Activated T-cell treated with anti-CD3 and anti-CD28 coated beads, Interleukin-2, amount 50 U/mL, for 24 hours (primary cell): ENCODE measurements around the gene GRIA2.

ENCODE experiments used
- DNase-seq: peaks from one replicate; pipeline ENCODE4 v3.0.0-alpha.2; 2020
- H3K27ac Mint-ChIP-seq: 2 replicates; pipeline ENCODE4 v1.8.0; 2020; ENCODE audit warnings: mild to moderate bottlenecking, mixed read lengths
- H3K27me3 Mint-ChIP-seq: 2 replicates; pipeline ENCODE4 v1.8.0; 2020; ENCODE audit warnings: mixed read lengths
- H3K36me3 Mint-ChIP-seq: 2 replicates; pipeline ENCODE4 v1.8.0; 2020; ENCODE audit warnings: low read depth, mixed read lengths
- H3K4me1 Mint-ChIP-seq: 2 replicates; pipeline ENCODE4 v1.8.0; 2020; ENCODE audit warnings: low read depth, mixed read lengths
- H3K4me3 Mint-ChIP-seq: 2 replicates; pipeline ENCODE4 v1.8.0; 2020; ENCODE audit warnings: mild to moderate bottlenecking, moderate library complexity, mixed read lengths
- H3K9me3 Mint-ChIP-seq: 2 replicates; pipeline ENCODE4 v1.8.0; 2020; ENCODE audit warnings: mixed read lengths

The GRIA2 gene

DNA sequence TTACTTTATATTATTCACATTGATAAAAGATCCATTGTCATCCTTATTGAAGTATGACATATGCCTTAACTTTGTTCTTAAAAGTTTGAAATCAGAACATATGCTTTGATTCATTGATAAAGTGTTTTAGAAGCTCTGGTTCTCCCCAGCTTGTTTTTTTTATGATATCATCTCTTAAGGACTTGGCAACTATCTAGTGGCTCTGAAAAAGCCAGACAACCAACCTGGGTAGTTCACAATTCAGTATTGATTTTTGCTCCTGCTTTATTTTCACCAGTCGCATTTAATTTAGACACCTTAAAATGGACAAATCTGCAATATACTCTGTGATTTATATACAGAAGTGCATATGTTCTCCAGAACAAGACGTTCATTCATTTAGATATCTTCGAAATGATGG lies 70.1 kb downstream of the GRIA2 start:
- H3K27ac Mint-ChIP-seq, result no peak overlapping the region
- H3K36me3 Mint-ChIP-seq, result no peaks in the 10 kb centered on the region
- H3K4me1 Mint-ChIP-seq, result no peaks in the 10 kb centered on the region
- H3K27me3 Mint-ChIP-seq, result no peaks in the 10 kb centered on the region
- DNase-seq, result no peak
- no peak overlapping the region for H3K4me3 Mint-ChIP-seq
- peaks cover 3% of the 10 kb centered on the region for H3K9me3 Mint-ChIP-seq

DNA sequence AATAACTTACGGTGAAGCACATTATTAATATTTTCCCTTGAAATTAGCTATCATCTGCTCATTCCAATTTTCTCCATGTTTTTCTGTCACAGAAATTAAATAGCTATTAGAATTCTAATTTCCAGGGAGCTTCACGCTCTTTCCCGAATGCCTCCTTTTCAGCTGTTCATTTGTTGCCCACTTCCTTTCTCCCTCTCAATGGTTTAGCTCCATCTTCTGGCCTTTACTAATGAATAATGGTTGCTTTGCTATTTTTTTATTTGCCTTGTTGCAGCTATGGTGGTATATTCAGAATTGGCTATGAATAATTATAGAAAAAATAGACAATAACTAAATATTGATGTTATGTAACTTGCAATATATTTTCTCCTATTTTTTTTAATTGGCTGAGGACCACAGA lies 70.5 kb downstream of the GRIA2 start:
- Mint-ChIP-seq H3K27me3 (no peaks in the 10 kb centered on the region), H3K27ac (no peak overlapping the region), H3K4me1 (no peaks in the 10 kb centered on the region), H3K36me3 (no peaks in the 10 kb centered on the region), H3K4me3 (no peak overlapping the region), H3K9me3 (peaks cover 3% of the 10 kb centered on the region)
- DNase-seq, result no peak

DNA sequence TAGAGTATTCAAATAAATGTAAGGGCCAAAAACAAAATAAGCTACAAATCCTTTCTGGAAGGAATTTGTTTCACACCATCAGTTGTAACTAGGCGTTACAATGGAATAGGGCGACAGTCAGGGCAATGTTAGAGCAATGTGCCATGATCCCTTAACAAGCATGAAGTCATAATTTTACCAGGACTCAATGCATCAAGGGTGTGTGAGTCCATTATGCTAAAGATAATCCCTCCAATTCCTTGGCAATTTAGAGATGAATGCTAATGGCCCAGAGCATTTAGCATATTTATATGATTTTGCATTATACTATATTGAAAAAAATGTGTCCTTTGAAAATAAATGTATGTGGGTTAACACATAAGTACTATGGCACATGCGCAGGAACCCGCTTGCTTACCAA lies 73.1 kb downstream of the GRIA2 start:
- Mint-ChIP-seq H3K4me3 (no peak overlapping the region), H3K9me3 (peaks cover under 1% of the 10 kb centered on the region), H3K36me3 (no peaks in the 10 kb centered on the region), H3K27me3 (no peaks in the 10 kb centered on the region), H3K27ac (no peak overlapping the region), H3K4me1 (no peaks in the 10 kb centered on the region)
- no peak for DNase-seq

DNA sequence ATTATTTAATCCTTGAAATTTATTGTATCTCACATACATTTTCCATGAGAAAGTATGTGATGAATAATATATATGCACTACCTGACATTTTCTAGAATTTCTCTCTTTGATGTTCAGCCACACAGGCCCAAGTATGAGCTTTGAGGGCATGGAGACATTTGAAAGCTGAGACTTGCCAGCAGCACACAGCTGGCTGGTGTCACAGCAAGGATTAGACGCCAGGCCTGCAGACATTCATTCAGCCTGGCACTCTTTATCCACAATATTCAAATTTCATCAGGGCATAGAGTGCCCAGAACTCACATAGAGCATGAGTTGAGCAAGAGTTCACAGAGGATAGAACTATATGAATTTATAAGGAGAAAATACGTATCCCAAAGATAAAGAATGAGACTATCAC lies 74.0 kb downstream of the GRIA2 start:
- Mint-ChIP-seq H3K4me1 (no peaks in the 10 kb centered on the region), H3K9me3 (peaks cover 4% of the 10 kb centered on the region), H3K4me3 (no peak overlapping the region), H3K27me3 (no peaks in the 10 kb centered on the region), H3K36me3 (no peaks in the 10 kb centered on the region), H3K27ac (no peak overlapping the region)
- no peak for DNase-seq

DNA sequence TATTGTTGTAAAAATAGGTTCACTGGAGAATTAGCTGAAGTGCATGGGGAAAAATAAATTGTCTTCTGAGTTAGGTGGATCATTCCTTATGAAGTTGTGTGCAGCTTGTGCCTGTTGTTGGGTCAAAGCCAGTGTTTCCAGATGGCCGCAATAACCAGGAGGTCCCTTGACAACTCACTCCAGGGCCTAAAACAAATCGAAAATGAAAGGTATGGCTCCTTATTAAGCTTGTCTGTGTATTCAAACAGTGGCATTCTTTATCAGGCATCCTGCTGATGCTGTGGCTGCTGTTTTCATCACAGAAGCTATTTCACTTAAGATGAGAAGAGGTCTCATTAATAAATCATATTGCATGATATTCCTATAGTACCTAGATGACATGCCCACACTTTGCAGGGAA lies 80.2 kb downstream of the GRIA2 start:
- H3K27me3 Mint-ChIP-seq, result no peaks in the 10 kb centered on the region
- no peaks in the 10 kb centered on the region for H3K4me1 Mint-ChIP-seq
- no peak overlapping the region for H3K27ac Mint-ChIP-seq
- no peaks in the 10 kb centered on the region for H3K36me3 Mint-ChIP-seq
- no peak overlapping the region for H3K4me3 Mint-ChIP-seq
- peaks cover 4% of the 10 kb centered on the region for H3K9me3 Mint-ChIP-seq
- DNase-seq, result no peak

DNA sequence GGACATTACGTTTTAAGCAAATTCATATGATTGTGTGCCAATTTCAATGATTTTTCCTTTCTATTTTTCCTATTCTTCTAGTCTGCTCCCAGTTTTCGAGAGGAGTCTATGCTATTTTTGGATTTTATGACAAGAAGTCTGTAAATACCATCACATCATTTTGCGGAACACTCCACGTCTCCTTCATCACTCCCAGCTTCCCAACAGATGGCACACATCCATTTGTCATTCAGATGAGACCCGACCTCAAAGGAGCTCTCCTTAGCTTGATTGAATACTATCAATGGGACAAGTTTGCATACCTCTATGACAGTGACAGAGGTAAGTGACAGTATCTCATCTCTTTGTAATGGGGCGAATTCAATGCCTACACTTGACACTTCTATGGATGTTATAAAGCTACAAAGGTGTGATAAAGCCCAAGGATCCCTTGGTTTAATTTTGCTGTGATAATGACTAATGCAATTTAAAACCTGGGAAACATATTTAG lies 83.0 kb downstream of the GRIA2 start:
- DNase-seq, result no peak
- no peaks in the 10 kb centered on the region for H3K27me3 Mint-ChIP-seq
- peaks cover 7% of the 10 kb centered on the region for H3K9me3 Mint-ChIP-seq
- no peak overlapping the region for H3K4me3 Mint-ChIP-seq
- H3K27ac Mint-ChIP-seq, result no peak overlapping the region
- no peaks in the 10 kb centered on the region for H3K36me3 Mint-ChIP-seq
- H3K4me1 Mint-ChIP-seq, result no peaks in the 10 kb centered on the region

DNA sequence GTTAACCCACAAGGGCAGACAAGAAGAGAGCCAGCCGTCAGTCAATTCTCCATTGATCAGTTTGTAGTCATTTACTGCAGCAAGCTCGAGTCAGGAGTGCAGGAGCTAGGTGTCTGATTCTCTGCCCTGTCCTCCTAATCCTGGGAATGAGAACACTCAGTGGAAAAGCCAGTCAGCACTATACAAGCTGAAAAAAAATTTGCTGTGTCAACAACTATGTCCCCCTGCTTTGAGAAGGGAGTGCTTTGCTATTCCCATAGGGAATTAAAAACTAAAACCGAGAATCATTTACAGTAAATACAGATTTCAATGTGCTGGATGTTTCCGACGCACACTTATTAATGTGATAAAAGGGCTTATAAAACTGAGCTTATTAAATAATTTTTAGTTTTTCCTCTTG lies 84.2 kb downstream of the GRIA2 start:
- Mint-ChIP-seq H3K9me3 (peaks cover 2% of the 10 kb centered on the region), H3K4me1 (no peaks in the 10 kb centered on the region), H3K27me3 (no peaks in the 10 kb centered on the region), H3K27ac (no peak overlapping the region), H3K36me3 (no peaks in the 10 kb centered on the region), H3K4me3 (no peak overlapping the region)
- DNase-seq, result no peak

DNA sequence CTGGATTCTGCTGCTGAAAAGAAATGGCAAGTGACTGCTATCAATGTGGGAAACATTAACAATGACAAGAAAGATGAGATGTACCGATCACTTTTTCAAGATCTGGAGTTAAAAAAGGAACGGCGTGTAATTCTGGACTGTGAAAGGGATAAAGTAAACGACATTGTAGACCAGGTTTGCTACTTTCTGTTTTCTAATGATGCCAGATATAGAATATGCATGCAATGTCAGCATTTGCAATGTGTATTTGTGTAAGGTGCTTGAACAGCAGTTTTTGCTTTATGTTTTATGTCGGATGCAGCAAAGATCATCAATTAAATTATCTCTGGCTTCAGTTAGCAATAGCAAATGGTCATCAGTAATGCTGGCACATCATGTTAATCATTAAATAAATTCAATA lies 92.2 kb downstream of the GRIA2 start:
- Mint-ChIP-seq H3K36me3 (no peaks in the 10 kb centered on the region), H3K27ac (no peak overlapping the region), H3K9me3 (peaks cover 4% of the 10 kb centered on the region), H3K4me1 (no peaks in the 10 kb centered on the region), H3K27me3 (no peaks in the 10 kb centered on the region), H3K4me3 (no peak overlapping the region)
- DNase-seq, result no peak

DNA sequence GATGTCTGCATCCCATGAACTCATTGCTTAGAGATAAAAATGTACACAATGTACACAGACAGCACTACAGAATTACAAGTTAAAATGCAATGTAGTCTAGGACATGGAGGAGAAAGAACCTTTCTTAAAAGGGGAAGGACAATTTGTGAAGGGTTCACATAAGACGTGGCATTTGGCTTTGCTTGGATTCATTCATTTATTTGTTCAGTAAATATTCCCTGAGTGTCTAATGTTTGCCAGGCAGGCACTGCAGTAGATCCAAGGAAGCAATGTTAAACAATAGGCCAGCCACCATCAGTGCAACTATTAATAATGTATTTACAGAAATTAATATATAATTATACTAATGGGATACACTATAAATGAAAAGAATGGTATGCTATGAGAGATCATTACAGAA lies 94.4 kb downstream of the GRIA2 start:
- Mint-ChIP-seq H3K27ac (no peak overlapping the region), H3K27me3 (no peaks in the 10 kb centered on the region), H3K4me1 (no peaks in the 10 kb centered on the region), H3K4me3 (no peak overlapping the region), H3K9me3 (peaks cover 4% of the 10 kb centered on the region), H3K36me3 (no peaks in the 10 kb centered on the region)
- no peak for DNase-seq

DNA sequence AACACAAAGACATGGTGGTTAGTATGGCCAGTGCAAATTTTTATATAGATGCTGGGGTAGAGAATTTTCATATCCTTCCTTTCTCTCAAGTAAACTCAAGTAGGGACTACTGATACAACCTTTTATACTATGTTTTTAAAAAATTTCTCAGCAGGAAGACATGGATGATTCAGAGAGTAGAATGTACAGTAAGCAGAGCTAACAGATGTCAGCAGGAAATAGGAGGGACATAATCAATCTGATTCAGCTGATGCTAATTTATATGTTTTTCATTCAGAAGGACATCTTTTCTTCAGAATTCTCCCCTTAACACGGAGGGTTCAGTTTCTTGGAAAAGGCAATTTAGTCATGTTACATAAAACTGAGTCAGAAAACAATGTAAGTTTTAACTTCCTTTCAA lies 95.4 kb downstream of the GRIA2 start:
- no peak overlapping the region for H3K4me3 Mint-ChIP-seq
- H3K27ac Mint-ChIP-seq, result no peak overlapping the region
- no peaks in the 10 kb centered on the region for H3K4me1 Mint-ChIP-seq
- no peaks in the 10 kb centered on the region for H3K27me3 Mint-ChIP-seq
- H3K9me3 Mint-ChIP-seq, result peaks cover 7% of the 10 kb centered on the region
- H3K36me3 Mint-ChIP-seq, result no peaks in the 10 kb centered on the region
- DNase-seq, result no peak

DNA sequence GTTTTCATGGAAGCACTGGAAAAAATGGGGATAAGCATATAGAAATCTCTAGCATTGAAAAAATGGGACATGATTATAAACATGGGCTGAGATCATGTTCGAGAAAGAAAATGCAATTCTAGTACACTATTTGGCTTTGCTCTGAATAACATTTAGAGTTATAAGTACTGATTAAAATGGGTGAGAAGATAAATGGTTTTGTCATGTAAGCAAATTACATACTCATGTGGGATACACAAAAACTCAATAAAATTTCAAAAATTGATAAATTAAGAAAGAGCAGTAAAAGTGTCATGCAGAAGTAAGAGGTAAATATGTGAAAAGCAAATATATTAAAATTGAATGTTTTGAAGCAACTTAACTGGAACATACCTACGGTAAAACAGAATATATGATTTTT lies 99.6 kb downstream of the GRIA2 start:
- H3K4me3 Mint-ChIP-seq, result no peak overlapping the region
- H3K27me3 Mint-ChIP-seq, result no peaks in the 10 kb centered on the region
- no peaks in the 10 kb centered on the region for H3K4me1 Mint-ChIP-seq

DNA sequence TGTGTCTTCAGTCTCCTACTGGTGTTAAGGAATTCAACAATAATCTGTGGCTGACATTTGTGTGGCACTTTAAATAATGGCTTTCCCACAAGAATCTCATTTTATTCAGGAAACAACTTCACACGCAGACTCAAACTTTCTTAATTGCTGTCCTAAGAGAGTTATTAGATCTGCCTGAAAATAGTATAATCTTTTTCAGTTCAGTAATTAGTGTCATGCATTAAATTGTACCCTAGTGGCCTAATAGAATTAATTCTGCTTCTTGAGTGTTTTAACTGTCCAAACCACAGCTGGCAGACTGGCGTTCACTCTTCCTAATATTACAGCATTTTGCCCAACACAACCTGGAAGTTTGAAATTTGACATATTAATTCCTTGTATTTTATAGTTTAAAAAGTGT lies 107.1 kb downstream of the GRIA2 start:
- H3K27me3 Mint-ChIP-seq, result no peaks in the 10 kb centered on the region
- no peak overlapping the region for H3K4me3 Mint-ChIP-seq
- no peaks in the 10 kb centered on the region for H3K36me3 Mint-ChIP-seq
- no peaks in the 10 kb centered on the region for H3K4me1 Mint-ChIP-seq
- no peak for DNase-seq
- H3K9me3 Mint-ChIP-seq, result peaks cover 12% of the 10 kb centered on the region
- H3K27ac Mint-ChIP-seq, result no peak overlapping the region

More for the DNA sequence above, 99.6 kb downstream of the GRIA2 start:
- H3K36me3 Mint-ChIP-seq, result no peaks in the 10 kb centered on the region
- no peak for DNase-seq
- H3K27ac Mint-ChIP-seq, result no peak overlapping the region
- peaks cover 14% of the 10 kb centered on the region for H3K9me3 Mint-ChIP-seq

DNA sequence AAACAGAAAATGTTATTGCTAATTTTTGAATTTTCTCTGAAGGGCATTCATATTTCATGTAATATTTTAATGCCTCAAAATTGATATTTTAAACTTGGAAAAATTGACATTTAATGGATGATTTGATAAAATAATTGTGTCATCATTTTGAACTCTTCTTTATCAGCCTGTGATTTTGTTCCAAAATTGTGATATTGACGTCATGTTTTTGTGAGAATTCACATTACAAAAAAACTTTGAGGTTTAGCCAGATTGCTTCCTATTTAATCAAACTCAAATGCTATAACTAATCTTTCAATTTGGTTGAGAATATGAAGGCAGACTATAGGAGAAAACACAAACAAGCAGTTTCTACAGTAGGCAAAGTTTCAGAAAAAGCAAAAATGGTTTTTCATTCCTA lies 137.4 kb downstream of the GRIA2 start:
- no peak overlapping the region for H3K4me3 Mint-ChIP-seq
- H3K4me1 Mint-ChIP-seq, result no peaks in the 10 kb centered on the region
- H3K27ac Mint-ChIP-seq, result no peak overlapping the region
- peaks cover 9% of the 10 kb centered on the region for H3K9me3 Mint-ChIP-seq
- no peaks in the 10 kb centered on the region for H3K36me3 Mint-ChIP-seq
- no peak for DNase-seq
- H3K27me3 Mint-ChIP-seq, result no peaks in the 10 kb centered on the region

DNA sequence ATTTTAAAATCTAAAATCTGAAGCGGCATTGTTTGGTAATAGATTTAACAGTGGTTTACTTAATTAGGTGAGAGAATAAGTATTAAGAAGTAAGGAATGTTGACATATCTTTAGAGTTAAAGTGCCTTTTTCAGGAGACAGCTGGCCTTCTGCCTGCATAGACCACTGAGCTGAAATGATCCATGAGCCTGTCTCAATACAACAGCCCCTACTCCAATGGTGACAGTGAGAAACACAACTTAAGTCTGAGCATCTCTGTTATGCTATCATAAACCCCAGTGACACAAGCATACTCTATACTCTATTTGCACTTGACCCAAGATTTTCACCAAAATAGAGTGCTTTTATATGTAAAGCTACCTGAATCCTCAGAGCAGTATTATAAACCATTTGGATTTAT lies 137.9 kb downstream of the GRIA2 start:
- no peak for DNase-seq
- Mint-ChIP-seq H3K9me3 (peaks cover 12% of the 10 kb centered on the region), H3K27ac (no peak overlapping the region), H3K4me3 (no peak overlapping the region), H3K4me1 (no peaks in the 10 kb centered on the region), H3K36me3 (no peaks in the 10 kb centered on the region), H3K27me3 (no peaks in the 10 kb centered on the region)

DNA sequence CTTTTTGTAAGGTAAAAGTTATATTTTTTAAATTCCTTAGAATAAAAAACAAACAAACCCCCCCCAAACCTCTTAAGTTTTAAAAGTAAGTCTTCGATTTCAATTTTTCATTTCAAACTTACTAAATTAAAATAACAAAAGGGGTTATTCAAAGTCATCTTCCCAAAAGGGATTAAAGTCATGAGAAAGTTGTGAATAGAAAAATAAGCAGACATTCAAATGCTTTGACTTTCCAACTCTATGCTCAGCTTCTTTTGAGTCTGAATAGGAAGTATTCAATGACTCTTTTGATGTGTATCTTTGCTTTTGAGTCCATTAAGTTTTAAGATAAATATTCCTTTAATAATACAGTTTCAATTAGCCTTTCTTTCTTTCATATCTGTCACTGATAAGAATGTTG lies 138.3 kb downstream of the GRIA2 start:
- Mint-ChIP-seq H3K36me3 (no peaks in the 10 kb centered on the region), H3K4me3 (no peak overlapping the region), H3K4me1 (no peaks in the 10 kb centered on the region), H3K27ac (no peak overlapping the region), H3K9me3 (peaks cover 12% of the 10 kb centered on the region), H3K27me3 (no peaks in the 10 kb centered on the region)
- DNase-seq, result no peak

DNA sequence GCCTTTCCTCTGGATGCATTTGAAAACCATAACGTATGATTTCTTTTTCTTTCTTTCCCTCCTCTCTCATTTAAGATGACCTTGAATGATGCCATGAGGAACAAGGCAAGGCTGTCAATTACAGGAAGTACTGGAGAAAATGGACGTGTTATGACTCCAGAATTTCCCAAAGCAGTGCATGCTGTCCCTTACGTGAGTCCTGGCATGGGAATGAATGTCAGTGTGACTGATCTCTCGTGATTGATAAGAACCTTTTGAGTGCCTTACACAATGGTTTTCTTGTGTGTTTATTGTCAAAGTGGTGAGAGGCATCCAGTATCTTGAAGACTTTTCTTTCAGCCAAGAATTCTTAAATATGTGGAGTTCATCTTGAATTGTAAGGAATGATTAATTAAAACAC lies 142.8 kb downstream of the GRIA2 start:
- Mint-ChIP-seq H3K4me1 (no peaks in the 10 kb centered on the region), H3K36me3 (no peaks in the 10 kb centered on the region), H3K27ac (no peak overlapping the region), H3K27me3 (no peaks in the 10 kb centered on the region), H3K9me3 (peaks cover 12% of the 10 kb centered on the region), H3K4me3 (no peak overlapping the region)
- DNase-seq, result no peak
